ENCODE measurements around the gene PLXDC2.

Gene PLXDC2

DNA sequence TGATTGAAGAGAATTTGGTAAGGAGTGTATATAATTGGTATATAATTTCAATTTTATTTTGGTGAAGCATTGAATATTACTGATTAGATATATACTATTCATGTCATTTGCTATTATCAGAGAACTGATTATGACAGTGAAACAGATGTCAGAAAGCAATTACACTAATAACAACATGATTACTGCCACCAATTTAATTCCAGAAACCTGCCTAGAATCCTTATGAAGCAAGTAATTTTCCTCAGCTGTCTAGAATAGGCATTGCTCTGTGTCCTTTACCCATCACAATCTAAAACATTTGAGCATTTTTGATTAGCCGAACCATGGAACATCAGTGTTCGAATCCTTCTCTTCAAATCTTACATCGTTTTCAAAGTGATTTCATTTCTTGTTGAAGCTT lies 24.5 kb downstream of the PLXDC2 start:
- Histone ChIP-seq H3K9ac (ENCODE audit: low read length) (no peak overlapping the region), H3F3A (ENCODE audit: insufficient read depth, low read length) (no peaks in the 10 kb centered on the region), H3K27me3 (ENCODE audit: insufficient read depth, low read length) (no peaks in the 10 kb centered on the region), H3K4me1 (ENCODE audit: insufficient read depth, low read length, severe bottlenecking) (no peaks in the 10 kb centered on the region), H2AFZ (ENCODE audit: low read length) (no peak overlapping the region), H3K36me3 (ENCODE audit: insufficient read depth, low read length) (no peaks in the 10 kb centered on the region), H3K9me2 (ENCODE audit: low read depth, low read length) (no peaks in the 10 kb centered on the region), H3K4me3 (ENCODE audit: low read depth, low read length, poor library complexity, severe bottlenecking) (no peak overlapping the region), H3K79me2 (ENCODE audit: insufficient read depth, low read length) (no peaks in the 10 kb centered on the region), H3K4me2 (ENCODE audit: low read length) (no peak overlapping the region), H3K27ac (ENCODE audit: low read depth, low read length, poor library complexity, severe bottlenecking) (no peak overlapping the region), H3K9me3 (ENCODE audit: low read length) (no peaks in the 10 kb centered on the region), H4K20me1 (ENCODE audit: insufficient read depth, low read length) (no peaks in the 10 kb centered on the region)
- TF ChIP-seq, protein P1, sequence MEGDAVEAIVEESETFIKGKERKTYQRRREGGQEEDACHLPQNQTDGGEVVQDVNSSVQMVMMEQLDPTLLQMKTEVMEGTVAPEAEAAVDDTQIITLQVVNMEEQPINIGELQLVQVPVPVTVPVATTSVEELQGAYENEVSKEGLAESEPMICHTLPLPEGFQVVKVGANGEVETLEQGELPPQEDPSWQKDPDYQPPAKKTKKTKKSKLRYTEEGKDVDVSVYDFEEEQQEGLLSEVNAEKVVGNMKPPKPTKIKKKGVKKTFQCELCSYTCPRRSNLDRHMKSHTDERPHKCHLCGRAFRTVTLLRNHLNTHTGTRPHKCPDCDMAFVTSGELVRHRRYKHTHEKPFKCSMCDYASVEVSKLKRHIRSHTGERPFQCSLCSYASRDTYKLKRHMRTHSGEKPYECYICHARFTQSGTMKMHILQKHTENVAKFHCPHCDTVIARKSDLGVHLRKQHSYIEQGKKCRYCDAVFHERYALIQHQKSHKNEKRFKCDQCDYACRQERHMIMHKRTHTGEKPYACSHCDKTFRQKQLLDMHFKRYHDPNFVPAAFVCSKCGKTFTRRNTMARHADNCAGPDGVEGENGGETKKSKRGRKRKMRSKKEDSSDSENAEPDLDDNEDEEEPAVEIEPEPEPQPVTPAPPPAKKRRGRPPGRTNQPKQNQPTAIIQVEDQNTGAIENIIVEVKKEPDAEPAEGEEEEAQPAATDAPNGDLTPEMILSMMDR (IDR thresholded peaks at IDR 0.05; ENCODE audit: low read length), result no peak
- TF ChIP-seq EZH2 (IDR thresholded peaks at IDR 0.05; ENCODE audit: borderline replicate concordance, low read length), result no peak

DNA sequence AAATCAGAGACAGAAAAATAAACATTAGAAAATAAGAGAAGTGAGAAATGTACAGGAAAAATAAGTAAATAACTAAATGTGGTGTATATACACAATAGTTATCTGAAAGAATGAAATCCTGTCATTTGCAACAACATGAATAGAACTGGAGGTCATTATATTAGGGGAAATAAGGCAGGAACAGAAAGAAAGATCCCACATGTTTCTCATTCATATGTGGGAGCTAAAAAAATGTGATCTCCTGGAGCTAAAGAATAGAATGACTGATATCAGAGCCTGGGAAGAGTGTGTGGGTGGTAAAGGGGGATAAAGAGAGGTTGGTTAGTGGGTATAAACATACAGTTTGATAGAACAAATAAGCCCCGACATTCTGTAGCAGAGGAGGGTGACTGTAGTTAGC lies 27.3 kb downstream of the PLXDC2 start:
- H3K4me1 ChIP-seq (ENCODE audit: insufficient read depth, low read length, severe bottlenecking), result no peaks in the 10 kb centered on the region
- no peaks in the 10 kb centered on the region for H3F3A ChIP-seq (ENCODE audit: insufficient read depth, low read length)
- no peaks in the 10 kb centered on the region for H3K27me3 ChIP-seq (ENCODE audit: insufficient read depth, low read length)
- no peaks in the 10 kb centered on the region for H3K9me2 ChIP-seq (ENCODE audit: low read depth, low read length)
- no peaks in the 10 kb centered on the region for H3K79me2 ChIP-seq (ENCODE audit: insufficient read depth, low read length)
- H2AFZ ChIP-seq (ENCODE audit: low read length), result no peak overlapping the region
- H3K4me3 ChIP-seq (ENCODE audit: low read depth, low read length, poor library complexity, severe bottlenecking), result no peak overlapping the region
- no peaks in the 10 kb centered on the region for H3K9me3 ChIP-seq (ENCODE audit: low read length)
- no peak for TF ChIP-seq EZH2 (IDR thresholded peaks at IDR 0.05; ENCODE audit: borderline replicate concordance, low read length)
- TF ChIP-seq, protein P1 (IDR thresholded peaks at IDR 0.05; ENCODE audit: low read length), result no peak
- H3K27ac ChIP-seq (ENCODE audit: low read depth, low read length, poor library complexity, severe bottlenecking), result no peak overlapping the region
- no peaks in the 10 kb centered on the region for H4K20me1 ChIP-seq (ENCODE audit: insufficient read depth, low read length)
- H3K9ac ChIP-seq (ENCODE audit: low read length), result no peak overlapping the region
- H3K4me2 ChIP-seq (ENCODE audit: low read length), result no peak overlapping the region
- H3K36me3 ChIP-seq (ENCODE audit: insufficient read depth, low read length), result no peaks in the 10 kb centered on the region

DNA sequence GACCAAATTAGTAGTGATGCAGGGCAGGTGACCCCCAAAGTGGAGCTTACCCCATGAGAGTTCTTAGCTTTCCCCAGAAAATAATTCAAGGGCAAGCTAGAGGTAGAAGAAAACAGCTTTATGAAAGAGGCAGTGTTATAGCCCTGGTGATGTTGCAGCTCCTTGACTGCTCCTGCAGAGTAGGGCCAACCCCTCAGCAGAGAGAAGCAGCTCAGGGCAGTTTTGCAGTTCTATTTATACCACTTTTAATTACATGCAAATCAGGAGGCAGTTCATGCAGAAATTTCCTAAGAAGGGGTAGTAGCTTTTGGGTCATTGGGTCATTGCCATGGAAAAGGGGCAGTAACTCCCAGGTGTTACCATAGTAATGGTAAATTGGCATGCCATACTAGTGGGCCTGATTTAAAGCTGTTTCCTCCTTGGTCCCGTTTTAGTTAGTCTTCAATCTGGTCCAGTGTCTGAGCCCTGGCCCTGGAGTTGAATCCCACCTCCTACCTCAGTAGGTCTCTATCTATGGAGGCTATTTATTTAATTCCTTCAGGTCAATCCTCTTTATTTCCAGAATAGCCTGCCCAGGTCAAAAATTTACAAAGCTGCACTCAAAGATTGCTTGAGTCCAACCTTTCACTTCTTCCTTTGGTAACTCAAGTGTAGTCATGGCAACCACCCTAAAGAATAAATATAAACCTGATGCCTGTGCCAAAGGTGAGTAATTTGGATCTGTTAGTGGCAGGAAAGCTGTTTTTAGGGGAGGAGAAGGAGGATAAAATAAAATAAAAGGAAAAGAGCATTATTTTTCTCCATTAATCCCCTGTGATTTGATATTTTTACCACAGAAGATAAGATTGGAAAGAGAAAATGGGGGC lies 29.5 kb downstream of the PLXDC2 start:
- no peaks in the 10 kb centered on the region for H3K36me3 ChIP-seq (ENCODE audit: insufficient read depth, low read length)
- H3K9me3 ChIP-seq (ENCODE audit: low read length), result no peaks in the 10 kb centered on the region
- H3K79me2 ChIP-seq (ENCODE audit: insufficient read depth, low read length), result no peaks in the 10 kb centered on the region
- no peak overlapping the region for H3K4me2 ChIP-seq (ENCODE audit: low read length)
- no peak overlapping the region for H3K4me3 ChIP-seq (ENCODE audit: low read depth, low read length, poor library complexity, severe bottlenecking)
- TF ChIP-seq, protein P1 (IDR thresholded peaks at IDR 0.05; ENCODE audit: low read length), result no peak
- TF ChIP-seq EZH2 (IDR thresholded peaks at IDR 0.05; ENCODE audit: borderline replicate concordance, low read length), result no peak
- H3F3A ChIP-seq (ENCODE audit: insufficient read depth, low read length), result no peaks in the 10 kb centered on the region
- no peaks in the 10 kb centered on the region for H3K27me3 ChIP-seq (ENCODE audit: insufficient read depth, low read length)
- no peak overlapping the region for H3K9ac ChIP-seq (ENCODE audit: low read length)
- no peaks in the 10 kb centered on the region for H3K4me1 ChIP-seq (ENCODE audit: insufficient read depth, low read length, severe bottlenecking)
- H2AFZ ChIP-seq (ENCODE audit: low read length), result no peak overlapping the region
- H4K20me1 ChIP-seq (ENCODE audit: insufficient read depth, low read length), result no peaks in the 10 kb centered on the region
- H3K9me2 ChIP-seq (ENCODE audit: low read depth, low read length), result no peaks in the 10 kb centered on the region
- H3K27ac ChIP-seq (ENCODE audit: low read depth, low read length, poor library complexity, severe bottlenecking), result no peak overlapping the region
